Endodermal cell (in vitro differentiated cells): Measurements from ENCODE around the gene LOXHD1. TPM values are rescaled to one million over a fixed set of nuclear protein-coding genes. Genes with fewer than 3 reads are reported as not detected.

Source experiments
- DNase-seq: peaks from one replicate; pipeline ENCODE4 v3.0.0-alpha.2; 2017
- H3K27ac ChIP-seq: 2 replicates; pipeline ENCODE4 v1.5.1; 2013; ENCODE audit warnings: mild to moderate bottlenecking, low read depth, low read length, moderate library complexity
- H3K27me3 ChIP-seq: 2 replicates; pipeline ENCODE4 v1.6.1; 2013; ENCODE audit warnings: mild to moderate bottlenecking, low read length, moderate library complexity; ENCODE audit not compliant: insufficient read depth, control insufficient read depth, poor library complexity, severe bottlenecking
- H3K36me3 ChIP-seq: 2 replicates; pipeline ENCODE4 v1.7.0; 2013; ENCODE audit warnings: mild to moderate bottlenecking, low read length, moderate library complexity; ENCODE audit not compliant: control insufficient read depth, insufficient read depth
- H3K4me1 ChIP-seq: one replicate; pipeline ENCODE4 v1.7.0; 2013; ENCODE audit warnings: low read length; ENCODE audit not compliant: control insufficient read depth, insufficient read depth
- H3K4me3 ChIP-seq: 2 replicates; pipeline ENCODE4 v1.5.1; 2013; ENCODE audit warnings: mild to moderate bottlenecking, low read length, moderate library complexity
- H3K9ac ChIP-seq: 2 replicates; pipeline ENCODE4 v1.6.1; 2013; ENCODE audit warnings: mild to moderate bottlenecking, low read length, moderate library complexity; ENCODE audit not compliant: poor library complexity, severe bottlenecking; ENCODE audit errors: extremely low read depth
- H3K9me3 ChIP-seq: 2 replicates; pipeline ENCODE4 v1.6.1; 2013; ENCODE audit warnings: mild to moderate bottlenecking, low read length, moderate library complexity; ENCODE audit not compliant: control insufficient read depth
- H3K27ac Mint-ChIP-seq: 2 replicates; pipeline ENCODE4 v1.8.0; 2020; ENCODE audit warnings: mixed read lengths
- H3K27me3 Mint-ChIP-seq: 2 replicates; pipeline ENCODE4 v1.8.0; 2021; ENCODE audit warnings: mild to moderate bottlenecking, mixed read lengths; ENCODE audit not compliant: insufficient read depth
- H3K36me3 Mint-ChIP-seq: 2 replicates; pipeline ENCODE4 v1.8.0; 2020; ENCODE audit warnings: low read depth, mixed read lengths
- H3K4me1 Mint-ChIP-seq: 2 replicates; pipeline ENCODE4 v1.8.0; 2020; ENCODE audit warnings: mixed read lengths
- H3K4me3 Mint-ChIP-seq: 2 replicates; pipeline ENCODE4 v1.8.0; 2020; ENCODE audit warnings: mild to moderate bottlenecking, moderate library complexity, mixed read lengths
- H3K9me3 Mint-ChIP-seq: 2 replicates; pipeline ENCODE4 v1.8.0; 2020; ENCODE audit warnings: mild to moderate bottlenecking, mixed read lengths
- CTCF ChIP-seq: fragments of 200-600 bp; sonication (generic); conservative IDR thresholded peaks from 2 replicates; pipeline ENCODE4 v1.5.0; 2021; ENCODE audit warnings: antibody characterized with exemption, mild to moderate bottlenecking
- WGBS, 2 experiments: methylation state at CpG; one replicate each; pipeline versions ENCODE4 v1.1.5 to v1.1.7; 2013; ENCODE audit warnings: missing lambda C conversion rate in 2 of 2, mixed read lengths in 1 of 2; ENCODE audit not compliant: insufficient coverage in 1 of 2, insufficient read length in 1 of 2; 5-methylcytosine and 5-hydroxymethylcytosine counted together
- total RNA-seq, 2 donors: library from RNA; stranded (reverse); fragmentation: NEBNext Ultra II Directional in 1 of 2; extraction: Animal tissue kit (Norgen Biotek cat#: 25700) in 1 of 2; gene quantifications; 2 replicates in 1 of 2; 3 replicates in 1 of 2; pipeline ENCODE4 v1.2.1, GENCODE V29; 2021

The LOXHD1 gene
- total RNA-seq, 2 donors from 2014 or later: 2.1 TPM; not detected in 1

- Histone ChIP-seq H3K27ac (no peak overlapping the region), H3K9me3 (no peaks in the 10 kb centered on the region), H3K9ac (no peak overlapping the region), H3K4me3 (no peak overlapping the region), H3K36me3 (no peaks in the 10 kb centered on the region), H3K27me3 (no peaks in the 10 kb centered on the region), H3K4me1 (peaks cover 3% of the 10 kb centered on the region)
- H3K27ac Mint-ChIP-seq: no peak overlapping the region
- H3K27me3 Mint-ChIP-seq: no peaks in the 10 kb centered on the region
- no peak for TF ChIP-seq CTCF
- H3K9me3 Mint-ChIP-seq: no peaks in the 10 kb centered on the region
- H3K4me3 Mint-ChIP-seq: no peak overlapping the region
- no peak for DNase-seq
- 90 to 100% methylated on average over 7 to 9 of the region's 9 CpGs for WGBS, 2 experiments
- H3K36me3 Mint-ChIP-seq: no peaks in the 10 kb centered on the region
- H3K4me1 Mint-ChIP-seq: peaks cover 11% of the 10 kb centered on the region
These were observed 222.0 kb downstream of the LOXHD1 start for GRCh38 chr18:46435031-46435430.

- peaks cover 3% of the 10 kb centered on the region for H3K4me1 ChIP-seq
- no peaks in the 10 kb centered on the region for H3K9me3 ChIP-seq
- Mint-ChIP-seq H3K27ac (no peak overlapping the region), H3K36me3 (no peaks in the 10 kb centered on the region), H3K4me1 (peaks cover 11% of the 10 kb centered on the region), H3K9me3 (no peaks in the 10 kb centered on the region), H3K4me3 (no peak overlapping the region), H3K27me3 (no peaks in the 10 kb centered on the region)
- H3K4me3 ChIP-seq: no peak overlapping the region
- TF ChIP-seq CTCF: no peak
- WGBS, 2 experiments: 80 to 93% methylated on average over 2 to 3 of the region's 3 CpGs
- no peak for DNase-seq
- no peaks in the 10 kb centered on the region for H3K36me3 ChIP-seq
- H3K27me3 ChIP-seq: no peaks in the 10 kb centered on the region
- no peak overlapping the region for H3K27ac ChIP-seq
- no peak overlapping the region for H3K9ac ChIP-seq
These were observed 222.4 kb downstream of the LOXHD1 start for GRCh38 chr18:46434629-46435028.

GRCh38 chr18:46433121-46433826, 223.7 kb downstream of the LOXHD1 start:
- WGBS, 2 experiments: 90 to 91% methylated on average over 22 to 35 of the region's 35 CpGs
- H3K4me1 Mint-ChIP-seq: peaks cover 11% of the 10 kb centered on the region
- no peak overlapping the region for H3K27ac ChIP-seq
- H3K4me1 ChIP-seq: peaks cover 3% of the 10 kb centered on the region
- no peaks in the 10 kb centered on the region for H3K27me3 ChIP-seq
- no peaks in the 10 kb centered on the region for H3K27me3 Mint-ChIP-seq
- no peak overlapping the region for H3K9ac ChIP-seq
- H3K36me3 Mint-ChIP-seq: no peaks in the 10 kb centered on the region
- peak; percentile 95 for DNase-seq
- no peak overlapping the region for H3K4me3 ChIP-seq
- peak overlapping the region; percentile 56 for H3K4me3 Mint-ChIP-seq
- H3K27ac Mint-ChIP-seq: no peak overlapping the region
- H3K9me3 Mint-ChIP-seq: no peaks in the 10 kb centered on the region
- H3K36me3 ChIP-seq: no peaks in the 10 kb centered on the region
- no peak for TF ChIP-seq CTCF
- no peaks in the 10 kb centered on the region for H3K9me3 ChIP-seq
